HEK293 (cell line): ENCODE measurements around the gene FNDC11.

Experiments used
- HOXC10 ChIP-seq: sonication (generic); formaldehyde crosslinking; IDR thresholded peaks from 2 replicates; pipeline ENCODE4 v1.8.1; 2023; ENCODE audit warnings: mild to moderate bottlenecking, missing genetic modification reagents
- SP2 ChIP-seq: fragments of 450-650 bp; formaldehyde crosslinking; IDR thresholded peaks from 2 replicates; pipeline ENCODE4 v1.5.1; 2016; ENCODE audit warnings: missing biosample characterization, missing genetic modification characterization
- ZFP3 ChIP-seq: fragments of 450-650 bp; formaldehyde crosslinking; IDR thresholded peaks from 2 replicates; pipeline ENCODE4 v1.5.1; 2016; ENCODE audit warnings: low read depth, missing biosample characterization, missing genetic modification characterization
- ZNF114 ChIP-seq: fragments of 450-650 bp; formaldehyde crosslinking; IDR thresholded peaks from 2 replicates; pipeline ENCODE4 v1.5.0; 2017; ENCODE audit warnings: missing biosample characterization, missing genetic modification characterization
- ZNF140 ChIP-seq: fragments of 450-650 bp; formaldehyde crosslinking; IDR thresholded peaks from 2 replicates; pipeline ENCODE4 v1.5.1; 2016; ENCODE audit warnings: missing biosample characterization, missing genetic modification characterization
- ZNF2 ChIP-seq: fragments of 450-650 bp; formaldehyde crosslinking; IDR thresholded peaks from 2 replicates; pipeline ENCODE4 v1.5.1; 2016; ENCODE audit warnings: missing biosample characterization, missing genetic modification characterization
- ZNF266 ChIP-seq: fragments of 450-650 bp; formaldehyde crosslinking; IDR thresholded peaks from 2 replicates; pipeline ENCODE4 v1.5.1; 2016; ENCODE audit warnings: missing biosample characterization, missing genetic modification characterization, low read depth
- ZNF48 ChIP-seq: fragments of 450-650 bp; formaldehyde crosslinking; IDR thresholded peaks from 2 replicates; pipeline ENCODE4 v1.5.1; 2016; ENCODE audit warnings: missing biosample characterization, missing genetic modification characterization
- ZNF76 ChIP-seq: fragments of 450-650 bp; formaldehyde crosslinking; IDR thresholded peaks from 2 replicates; pipeline ENCODE4; 2016; ENCODE audit warnings: low read depth, missing biosample characterization, missing genetic modification characterization, borderline replicate concordance
- TF ChIP-seq, protein P1 (sequence below): fragments of 450-650 bp; formaldehyde crosslinking; IDR thresholded peaks from 2 replicates; pipeline ENCODE4 v1.5.1; 2016; ENCODE audit warnings: missing biosample characterization, missing genetic modification characterization
- TF ChIP-seq, protein P2 (sequence below): fragments of 450-650 bp; formaldehyde crosslinking; IDR thresholded peaks from 2 replicates; pipeline ENCODE4 v1.5.1; 2017; ENCODE audit warnings: missing biosample characterization, missing genetic modification characterization
- TF ChIP-seq, protein P3 (sequence below): fragments of 450-650 bp; formaldehyde crosslinking; IDR thresholded peaks from 2 replicates; pipeline ENCODE4 v1.5.1; 2016; ENCODE audit warnings: missing biosample characterization, missing genetic modification characterization
- TF ChIP-seq, protein P4 (sequence below): fragments of 450-650 bp; formaldehyde crosslinking; IDR thresholded peaks from 2 replicates; pipeline ENCODE4 v1.5.1; 2016; ENCODE audit warnings: missing biosample characterization, missing genetic modification characterization

DNA sequence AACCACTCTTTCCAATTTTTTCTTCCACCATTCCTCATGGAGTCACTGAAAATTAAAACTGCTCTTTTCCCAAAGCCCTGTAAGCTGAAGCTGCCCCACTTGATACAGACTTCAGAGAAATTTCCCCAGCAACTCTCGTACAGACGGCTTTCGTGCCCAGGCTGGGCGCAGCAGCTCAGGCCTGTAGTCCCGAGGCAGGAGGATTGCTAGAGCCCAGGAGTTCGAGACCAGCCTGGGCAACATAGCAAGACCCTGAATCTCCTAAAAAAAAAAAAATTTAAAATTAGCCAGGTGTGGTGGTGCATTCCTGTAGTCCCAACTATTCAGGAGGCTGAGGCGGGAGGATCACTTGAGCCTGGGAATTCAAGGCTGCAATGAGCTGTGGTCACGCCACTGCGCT is 26.8 kb upstream of the FNDC11 start:
- TF ChIP-seq SP2 (tag by site-specific recombination) (no peak), ZNF114 (tag by site-specific recombination) (no peak), HOXC10 (CRISPR knock-in tag) (no peak), ZNF76 (no peak), ZNF48 (tag by site-specific recombination) (no peak), ZNF2 (tag by site-specific recombination) (no peak), ZNF140 (no peak), ZFP3 (tag by site-specific recombination) (no peak), ZNF266 (no peak)
- TF ChIP-seq, protein P1, sequence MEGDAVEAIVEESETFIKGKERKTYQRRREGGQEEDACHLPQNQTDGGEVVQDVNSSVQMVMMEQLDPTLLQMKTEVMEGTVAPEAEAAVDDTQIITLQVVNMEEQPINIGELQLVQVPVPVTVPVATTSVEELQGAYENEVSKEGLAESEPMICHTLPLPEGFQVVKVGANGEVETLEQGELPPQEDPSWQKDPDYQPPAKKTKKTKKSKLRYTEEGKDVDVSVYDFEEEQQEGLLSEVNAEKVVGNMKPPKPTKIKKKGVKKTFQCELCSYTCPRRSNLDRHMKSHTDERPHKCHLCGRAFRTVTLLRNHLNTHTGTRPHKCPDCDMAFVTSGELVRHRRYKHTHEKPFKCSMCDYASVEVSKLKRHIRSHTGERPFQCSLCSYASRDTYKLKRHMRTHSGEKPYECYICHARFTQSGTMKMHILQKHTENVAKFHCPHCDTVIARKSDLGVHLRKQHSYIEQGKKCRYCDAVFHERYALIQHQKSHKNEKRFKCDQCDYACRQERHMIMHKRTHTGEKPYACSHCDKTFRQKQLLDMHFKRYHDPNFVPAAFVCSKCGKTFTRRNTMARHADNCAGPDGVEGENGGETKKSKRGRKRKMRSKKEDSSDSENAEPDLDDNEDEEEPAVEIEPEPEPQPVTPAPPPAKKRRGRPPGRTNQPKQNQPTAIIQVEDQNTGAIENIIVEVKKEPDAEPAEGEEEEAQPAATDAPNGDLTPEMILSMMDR (tag by site-specific recombination) = no peak
- TF ChIP-seq, protein P2, sequence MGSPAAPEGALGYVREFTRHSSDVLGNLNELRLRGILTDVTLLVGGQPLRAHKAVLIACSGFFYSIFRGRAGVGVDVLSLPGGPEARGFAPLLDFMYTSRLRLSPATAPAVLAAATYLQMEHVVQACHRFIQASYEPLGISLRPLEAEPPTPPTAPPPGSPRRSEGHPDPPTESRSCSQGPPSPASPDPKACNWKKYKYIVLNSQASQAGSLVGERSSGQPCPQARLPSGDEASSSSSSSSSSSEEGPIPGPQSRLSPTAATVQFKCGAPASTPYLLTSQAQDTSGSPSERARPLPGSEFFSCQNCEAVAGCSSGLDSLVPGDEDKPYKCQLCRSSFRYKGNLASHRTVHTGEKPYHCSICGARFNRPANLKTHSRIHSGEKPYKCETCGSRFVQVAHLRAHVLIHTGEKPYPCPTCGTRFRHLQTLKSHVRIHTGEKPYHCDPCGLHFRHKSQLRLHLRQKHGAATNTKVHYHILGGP (tag by site-specific recombination) = no peak
- TF ChIP-seq, protein P3, sequence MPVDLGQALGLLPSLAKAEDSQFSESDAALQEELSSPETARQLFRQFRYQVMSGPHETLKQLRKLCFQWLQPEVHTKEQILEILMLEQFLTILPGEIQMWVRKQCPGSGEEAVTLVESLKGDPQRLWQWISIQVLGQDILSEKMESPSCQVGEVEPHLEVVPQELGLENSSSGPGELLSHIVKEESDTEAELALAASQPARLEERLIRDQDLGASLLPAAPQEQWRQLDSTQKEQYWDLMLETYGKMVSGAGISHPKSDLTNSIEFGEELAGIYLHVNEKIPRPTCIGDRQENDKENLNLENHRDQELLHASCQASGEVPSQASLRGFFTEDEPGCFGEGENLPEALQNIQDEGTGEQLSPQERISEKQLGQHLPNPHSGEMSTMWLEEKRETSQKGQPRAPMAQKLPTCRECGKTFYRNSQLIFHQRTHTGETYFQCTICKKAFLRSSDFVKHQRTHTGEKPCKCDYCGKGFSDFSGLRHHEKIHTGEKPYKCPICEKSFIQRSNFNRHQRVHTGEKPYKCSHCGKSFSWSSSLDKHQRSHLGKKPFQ (tag by site-specific recombination) = no peak
- TF ChIP-seq, protein P4, sequence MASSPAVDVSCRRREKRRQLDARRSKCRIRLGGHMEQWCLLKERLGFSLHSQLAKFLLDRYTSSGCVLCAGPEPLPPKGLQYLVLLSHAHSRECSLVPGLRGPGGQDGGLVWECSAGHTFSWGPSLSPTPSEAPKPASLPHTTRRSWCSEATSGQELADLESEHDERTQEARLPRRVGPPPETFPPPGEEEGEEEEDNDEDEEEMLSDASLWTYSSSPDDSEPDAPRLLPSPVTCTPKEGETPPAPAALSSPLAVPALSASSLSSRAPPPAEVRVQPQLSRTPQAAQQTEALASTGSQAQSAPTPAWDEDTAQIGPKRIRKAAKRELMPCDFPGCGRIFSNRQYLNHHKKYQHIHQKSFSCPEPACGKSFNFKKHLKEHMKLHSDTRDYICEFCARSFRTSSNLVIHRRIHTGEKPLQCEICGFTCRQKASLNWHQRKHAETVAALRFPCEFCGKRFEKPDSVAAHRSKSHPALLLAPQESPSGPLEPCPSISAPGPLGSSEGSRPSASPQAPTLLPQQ = no peak
